ENCODE measurements around the gene ATP2C2.

GRCh38 chr16:84478172-84478947, 110.0 kb downstream of the ATP2C2 start:
- no peak for TF ChIP-seq EZH2 (IDR thresholded peaks at IDR 0.05; ENCODE audit: low read length)
- TF ChIP-seq, protein P1, sequence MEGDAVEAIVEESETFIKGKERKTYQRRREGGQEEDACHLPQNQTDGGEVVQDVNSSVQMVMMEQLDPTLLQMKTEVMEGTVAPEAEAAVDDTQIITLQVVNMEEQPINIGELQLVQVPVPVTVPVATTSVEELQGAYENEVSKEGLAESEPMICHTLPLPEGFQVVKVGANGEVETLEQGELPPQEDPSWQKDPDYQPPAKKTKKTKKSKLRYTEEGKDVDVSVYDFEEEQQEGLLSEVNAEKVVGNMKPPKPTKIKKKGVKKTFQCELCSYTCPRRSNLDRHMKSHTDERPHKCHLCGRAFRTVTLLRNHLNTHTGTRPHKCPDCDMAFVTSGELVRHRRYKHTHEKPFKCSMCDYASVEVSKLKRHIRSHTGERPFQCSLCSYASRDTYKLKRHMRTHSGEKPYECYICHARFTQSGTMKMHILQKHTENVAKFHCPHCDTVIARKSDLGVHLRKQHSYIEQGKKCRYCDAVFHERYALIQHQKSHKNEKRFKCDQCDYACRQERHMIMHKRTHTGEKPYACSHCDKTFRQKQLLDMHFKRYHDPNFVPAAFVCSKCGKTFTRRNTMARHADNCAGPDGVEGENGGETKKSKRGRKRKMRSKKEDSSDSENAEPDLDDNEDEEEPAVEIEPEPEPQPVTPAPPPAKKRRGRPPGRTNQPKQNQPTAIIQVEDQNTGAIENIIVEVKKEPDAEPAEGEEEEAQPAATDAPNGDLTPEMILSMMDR (optimal IDR thresholded peaks at IDR 0.05 in 1 of 3, IDR thresholded peaks at IDR 0.05 in 1 of 3, conservative IDR thresholded peaks at IDR 0.05 in 1 of 3; ENCODE audit: extremely low read depth in 1 of 3, insufficient read depth in 2 of 3, low read length in 3 of 3): no peak
